NCI-H82 treated with DMSO at 0.1 percent for 48 hours (cell line): ENCODE data around the gene SNX6.
"Not testable (repeated sequence)": the region's sequence is repeated elsewhere in the genome, so short reads cannot be mapped to it uniquely, and the experiment has no call there.

ENCODE experiments used
- DNase-seq: peaks from one replicate; lab custom pipeline; 2025; ENCODE audit not compliant: unreplicated experiment; lab: John Stamatoyannopoulos, UW

SNX6 gene

GRCh38 chr14:34527591-34527990 is 102.4 kb downstream of the SNX6 start:
- no peak for DNase-seq

GRCh38 chr14:34524216-34524615 is 105.7 kb downstream of the SNX6 start:
- not testable (repeated sequence) for DNase-seq

GRCh38 chr14:34522496-34522895 is 107.5 kb downstream of the SNX6 start:
- no peak for DNase-seq

GRCh38 chr14:34521071-34521470 is 108.9 kb downstream of the SNX6 start:
- DNase-seq: not testable (repeated sequence)

GRCh38 chr14:34520304-34520970 is 109.5 kb downstream of the SNX6 start:
- not testable (repeated sequence) for DNase-seq
